Lung (tissue), 12 donors: ENCODE measurements around the gene SLC30A3. TPM values are rescaled to one million over a fixed set of nuclear protein-coding genes. Genes with fewer than 3 reads are reported as not detected.

Source experiments
- ATAC-seq: fragments of 200-7000 bp; cut with Tn5 transposase; one replicate; pipeline ENCODE4 v1.9.1; 2020; ENCODE audit warnings: moderate number of reproducible peaks; ENCODE audit not compliant: insufficient read depth, low FRiP score
- DNase-seq, 3 donors: peaks; one replicate each; pipeline ENCODE4 v3.0.0-alpha.2; 2013 to 2017
- H3K27ac ChIP-seq, 2 donors: one replicate each; pipeline ENCODE4 v1.5.1; 2013; ENCODE audit warnings: mild to moderate bottlenecking in 2 of 2, moderate library complexity in 2 of 2, control low read depth in 1 of 2, inconsistent platforms in 1 of 2, low read depth in 1 of 2, low read length in 1 of 2
- H3K27me3 ChIP-seq, 3 donors: one replicate each; pipeline ENCODE4 v1.5.1; 2013; ENCODE audit warnings: low read length in 2 of 3; ENCODE audit not compliant: control insufficient read depth in 3 of 3, insufficient read depth in 3 of 3
- H3K36me3 ChIP-seq, 4 donors: one replicate each; pipeline ENCODE4 v1.5.1; 2013; ENCODE audit warnings: low read length in 4 of 4, mild to moderate bottlenecking in 1 of 4, moderate library complexity in 1 of 4; ENCODE audit not compliant: control insufficient read depth in 4 of 4, insufficient read depth in 4 of 4
- H3K4me1 ChIP-seq, 5 donors: one replicate each; pipeline ENCODE4 v1.5.1; 2013; ENCODE audit warnings: low read length in 5 of 5, mild to moderate bottlenecking in 2 of 5, moderate library complexity in 1 of 5; ENCODE audit not compliant: control insufficient read depth in 5 of 5, insufficient read depth in 5 of 5
- H3K4me3 ChIP-seq: one replicate; pipeline ENCODE4 v1.5.1; 2013; ENCODE audit warnings: mild to moderate bottlenecking, control low read depth, moderate library complexity
- H3K9ac ChIP-seq, 2 donors: one replicate each; pipeline ENCODE4 v1.5.1; 2013; ENCODE audit warnings: low read length in 2 of 2, control low read depth in 1 of 2; ENCODE audit not compliant: insufficient read depth in 1 of 2
- H3K9me3 ChIP-seq, 4 donors: one replicate each; pipeline ENCODE4 v1.5.1; 2013; ENCODE audit warnings: low read length in 3 of 4, mild to moderate bottlenecking in 1 of 4, moderate library complexity in 1 of 4; ENCODE audit not compliant: control insufficient read depth in 4 of 4, insufficient read depth in 3 of 4
- CTCF ChIP-seq: IDR thresholded peaks from 2 replicates; pipeline ENCODE4 v1.5.1; 2012; ENCODE audit warnings: mild to moderate bottlenecking; ENCODE audit errors: control extremely low read depth, extremely low read depth
- WGBS, 2 donors: extraction: QIAGEN DNeasy Blood & Tissue Kit; methylation state at CpG; one replicate each; pipeline ENCODE4 v1.1.7; 2013; 5-methylcytosine and 5-hydroxymethylcytosine counted together
- polyA plus RNA-seq, 2 donors: library from polyadenylated mRNA; stranded (reverse); fragments of 200-250 nt; gene quantifications; one replicate each; pipeline ENCODE4 v1.2.1, GENCODE V29; 2013
- total RNA-seq, 2 donors: library from RNA; depleted of rRNA in 1 of 2; stranded (reverse); fragments of >200 nt in 1 of 2; gene quantifications; one replicate each; pipeline ENCODE4 v1.2.1, GENCODE V29; 2014 to 2021
- donor health status: control.
- donor health status: control.
- donor health status: Bipolar disorder and iron deficiency.
- donor health status: healthy.
- donor health status: DM: yes; HTN: yes; CAD: no.

The SLC30A3 gene
- total and polyA plus RNA-seq, 4 donors: 0.11 to 0.77 (median 0.34) TPM

- WGBS, 2 donors: 3% methylated on average over 46 of the region's 46 CpGs
- no peak overlapping the region for H3K4me3 ChIP-seq
- peaks cover 0 to 68% (median 56%) of the 10 kb centered on the region in 3 donors for H3K27me3 ChIP-seq
- H3K36me3 ChIP-seq: no peaks in the 10 kb centered on the region
- TF ChIP-seq CTCF: no peak
- no peak for ATAC-seq
- no peak overlapping the region for H3K9ac ChIP-seq
- peaks cover 0 to 2% (median 0%) of the 10 kb centered on the region in 4 donors for H3K9me3 ChIP-seq
- DNase-seq: no peak
- no peak overlapping the region for H3K27ac ChIP-seq
- H3K4me1 ChIP-seq: peaks cover 0 to 19% (median 4%) of the 10 kb centered on the region in 5 donors
Measured at GRCh38 chr2:27263287-27264252, 723 bp upstream of the SLC30A3 start.

DNA sequence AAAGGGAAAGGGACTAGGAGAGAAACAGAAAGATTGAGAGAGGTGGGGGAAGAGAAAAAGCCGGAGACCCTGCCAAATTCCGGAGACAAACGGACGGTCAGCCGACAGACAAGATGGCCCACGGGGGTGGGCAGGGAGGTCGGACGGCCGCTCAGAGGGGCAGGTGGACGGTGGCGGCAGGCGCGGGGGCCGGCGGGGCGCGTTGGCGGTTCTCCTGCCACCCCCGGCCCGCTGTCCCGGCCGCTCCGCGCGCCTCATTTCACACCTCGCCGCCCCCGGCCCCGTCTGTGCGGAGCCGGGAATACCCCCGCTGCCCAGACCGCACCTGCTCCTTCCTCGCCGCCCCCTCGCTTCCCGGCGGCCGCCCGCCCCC lies 935 bp downstream of the SLC30A3 start:
- no peak for ATAC-seq
- Histone ChIP-seq H3K27ac (no peak overlapping the region), H3K4me1 (peaks cover 0 to 19% (median 4%) of the 10 kb centered on the region in 5 donors), H3K27me3 (peaks cover 0 to 69% (median 54%) of the 10 kb centered on the region in 3 donors), H3K9ac (no peak overlapping the region), H3K9me3 (peaks cover 0 to 2% (median 0%) of the 10 kb centered on the region in 4 donors), H3K4me3 (no peak overlapping the region), H3K36me3 (no peaks in the 10 kb centered on the region)
- no peak for DNase-seq
- 2 to 3% methylated on average over 11 to 40 of the region's 40 CpGs for WGBS, 2 donors
- TF ChIP-seq CTCF: no peak

GRCh38 chr2:27261241-27261925 lies 1.5 kb downstream of the SLC30A3 start:
- no peak overlapping the region for H3K9ac ChIP-seq
- ATAC-seq (no peak), DNase-seq (no peak)
- TF ChIP-seq CTCF: no peak
- peaks cover 0 to 2% (median 0%) of the 10 kb centered on the region in 4 donors for H3K9me3 ChIP-seq
- H3K27me3 ChIP-seq: peaks cover 0 to 70% (median 53%) of the 10 kb centered on the region in 3 donors
- WGBS, 2 donors: 52 to 53% methylated on average over 11 of the region's 11 CpGs
- H3K4me3 ChIP-seq: no peak overlapping the region
- H3K27ac ChIP-seq: no peak overlapping the region
- no peaks in the 10 kb centered on the region for H3K36me3 ChIP-seq
- peaks cover 0 to 19% (median 4%) of the 10 kb centered on the region in 5 donors for H3K4me1 ChIP-seq
